A673 (cell line): Measurements from ENCODE around the gene B3GNT3. TPM values are rescaled to one million over a fixed set of nuclear protein-coding genes. Genes with fewer than 3 reads are reported as not detected.
A peak's percentile ranks its signal among the peaks of the same experiment; 100 is the strongest.

Experiments
- Bru-seq: library from RNA; stranded (reverse); fragments of 400-500 nt; gene quantifications from one replicate; lab custom pipeline; 2021; lab: Mats Ljungman, UMichigan
- BruChase-seq, 2 experiments: library from RNA; stranded (reverse); fragments of 400-500 nt; gene quantifications; one replicate each; lab custom pipeline; 2021; lab: Mats Ljungman, UMichigan
- BruUV-seq: library from RNA; stranded (reverse); fragments of 400-500 nt; replicated peaks from 2 replicates; lab custom pipeline; 2021; lab: Mats Ljungman, UMichigan
- CTCF ChIA-PET: fragments of 300-600 bp; sonication (Branson Sonifier 250); formaldehyde crosslinking; loops from one replicate; lab custom pipeline; 2022; ENCODE audit warnings: antibody characterized with exemption; lab: Charles Lee
- POLR2A ChIA-PET: fragments of 300-600 bp; sonication (Branson Sonifier 250); formaldehyde crosslinking; loops from one replicate; lab custom pipeline; 2022; ENCODE audit warnings: antibody characterized with exemption; ENCODE audit not compliant: low non-redundant PET; lab: Charles Lee
- DNase-seq: peaks from one replicate; pipeline ENCODE4 v3.0.0-alpha.2; 2015; ENCODE audit warnings: low spot score
- H3K27ac ChIP-seq: fragments of 200-600 bp; sonication (generic); 2 replicates; pipeline ENCODE4 v1.5.1; 2016; ENCODE audit warnings: mixed run types, low read depth, mild to moderate bottlenecking, mixed read lengths, antibody characterized with exemption, low read length; ENCODE audit not compliant: poor library complexity, severe bottlenecking
- H3K27me3 ChIP-seq: fragments of 200-600 bp; sonication (generic); replicated peaks from 2 replicates; pipeline ENCODE4 v1.6.1; 2017; ENCODE audit warnings: mixed run types, low read depth, mild to moderate bottlenecking, mixed read lengths, antibody characterized with exemption, low read length; ENCODE audit not compliant: insufficient read depth, poor library complexity
- H3K36me3 ChIP-seq: fragments of 200-600 bp; sonication (generic); 2 replicates; pipeline ENCODE4 v1.6.1; 2016; ENCODE audit warnings: mixed run types, mild to moderate bottlenecking, mixed read lengths, antibody characterized with exemption, low read length; ENCODE audit not compliant: insufficient read depth, poor library complexity, severe bottlenecking
- H3K4me1 ChIP-seq: fragments of 200-600 bp; sonication (generic); 2 replicates; pipeline ENCODE4 v1.6.1; 2017; ENCODE audit warnings: mixed run types, mild to moderate bottlenecking, mixed read lengths, antibody characterized with exemption, low read length; ENCODE audit not compliant: insufficient read depth, poor library complexity, severe bottlenecking
- H3K4me3 ChIP-seq: fragments of 200-600 bp; sonication (generic); 2 replicates; pipeline ENCODE4 v1.5.1; 2016; ENCODE audit warnings: low read depth, mixed run types, mild to moderate bottlenecking, mixed read lengths, low read length; ENCODE audit not compliant: poor library complexity, severe bottlenecking
- H3K9me3 ChIP-seq: fragments of 200-600 bp; sonication (generic); 2 replicates; pipeline ENCODE4 v1.6.1; 2016; ENCODE audit warnings: mixed run types, low read depth, mild to moderate bottlenecking, mixed read lengths, antibody characterized with exemption, low read length; ENCODE audit not compliant: poor library complexity, severe bottlenecking
- EZH2 ChIP-seq: fragments of 200-600 bp; sonication (generic); IDR thresholded peaks from 2 replicates; pipeline ENCODE4 v1.6.1; 2017; ENCODE audit warnings: borderline replicate concordance, low read depth, mild to moderate bottlenecking, mixed read lengths, antibody characterized with exemption, low read length; ENCODE audit not compliant: poor library complexity, severe bottlenecking
- intact Hi-C: fragments of 100-400 bp; cut with micrococcal nuclease; formaldehyde crosslinking; loops from one replicate; pipeline ENCODE4 v1.10.0; 2022; ENCODE audit not compliant: unreplicated experiment
- long read RNA-seq: library from polyadenylated mRNA; stranded (forward); transcript quantifications from one replicate; pipeline ENCODE4 v2.0.0, GENCODE V29; 2022
- total RNA-seq: library from RNA; stranded (reverse); gene quantifications from 2 replicates; pipeline ENCODE4 v1.2.3, GENCODE V29; 2021
- TF ChIP-seq, protein P1 (sequence below): fragments of 300-800, 200-600 bp; sonication (generic); conservative IDR thresholded peaks from 2 replicates; pipeline ENCODE4 v1.5.1; 2017; ENCODE audit warnings: low read depth, mild to moderate bottlenecking, antibody characterized with exemption, low read length, moderate library complexity, mixed read lengths

The B3GNT3 gene, protein sequence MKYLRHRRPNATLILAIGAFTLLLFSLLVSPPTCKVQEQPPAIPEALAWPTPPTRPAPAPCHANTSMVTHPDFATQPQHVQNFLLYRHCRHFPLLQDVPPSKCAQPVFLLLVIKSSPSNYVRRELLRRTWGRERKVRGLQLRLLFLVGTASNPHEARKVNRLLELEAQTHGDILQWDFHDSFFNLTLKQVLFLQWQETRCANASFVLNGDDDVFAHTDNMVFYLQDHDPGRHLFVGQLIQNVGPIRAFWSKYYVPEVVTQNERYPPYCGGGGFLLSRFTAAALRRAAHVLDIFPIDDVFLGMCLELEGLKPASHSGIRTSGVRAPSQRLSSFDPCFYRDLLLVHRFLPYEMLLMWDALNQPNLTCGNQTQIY
- total RNA-seq (not detected in 2 replicates), Bru-seq, nascent RNA (not detected), BruChase-seq, experiment 1, labeled RNA remaining after a 2-hour chase (not detected), BruChase-seq, experiment 2, labeled RNA remaining after a 6-hour chase (not detected)
- long read RNA-seq = 0 reads

DNA sequence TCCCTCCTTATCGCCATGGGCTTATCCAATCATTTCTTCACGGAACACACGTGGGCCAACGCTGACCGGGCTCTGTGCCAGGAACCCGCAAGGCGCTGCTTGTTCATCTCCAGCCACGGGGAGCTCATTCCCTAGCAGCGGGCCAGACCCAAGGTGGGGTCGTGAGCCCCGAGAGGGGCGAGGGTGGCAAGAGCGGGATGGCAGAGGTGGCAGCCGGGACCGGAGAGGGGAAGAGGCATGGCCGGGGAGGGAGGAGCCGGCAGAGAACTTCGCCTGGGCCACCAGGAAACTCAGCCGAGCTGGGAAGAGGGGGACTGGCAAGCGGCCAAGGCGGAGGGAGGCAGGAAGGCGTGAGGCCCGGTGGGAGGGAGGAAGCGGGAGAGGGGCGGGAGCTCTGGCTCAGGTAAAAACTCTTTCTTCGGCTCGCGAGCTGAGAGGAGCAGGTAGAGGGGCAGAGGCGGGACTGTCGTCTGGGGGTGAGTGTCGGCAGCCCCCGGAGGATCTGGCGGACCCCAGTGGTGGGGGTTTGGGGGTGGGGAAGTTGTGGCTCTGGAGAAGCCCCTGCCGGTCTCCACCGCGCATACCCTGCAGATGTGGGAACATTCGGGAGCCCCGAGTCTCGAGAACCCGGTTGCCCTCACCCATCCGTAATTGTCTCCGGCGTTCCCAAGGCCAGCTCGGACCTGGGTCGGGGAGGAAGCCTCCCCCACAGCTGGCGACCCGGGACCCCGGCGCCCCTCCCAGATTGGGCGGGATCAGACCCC, at the start of gene B3GNT3:
TSS of gene B3GNT3 (plus strand) at position 408 of the 764 bp plus-strand sequence. CDS start 12,670 bp downstream, outside the sequence.
- ChIA-PET CTCF (no interaction called here), POLR2A (no interaction called here)
- TF ChIP-seq, protein P1, sequence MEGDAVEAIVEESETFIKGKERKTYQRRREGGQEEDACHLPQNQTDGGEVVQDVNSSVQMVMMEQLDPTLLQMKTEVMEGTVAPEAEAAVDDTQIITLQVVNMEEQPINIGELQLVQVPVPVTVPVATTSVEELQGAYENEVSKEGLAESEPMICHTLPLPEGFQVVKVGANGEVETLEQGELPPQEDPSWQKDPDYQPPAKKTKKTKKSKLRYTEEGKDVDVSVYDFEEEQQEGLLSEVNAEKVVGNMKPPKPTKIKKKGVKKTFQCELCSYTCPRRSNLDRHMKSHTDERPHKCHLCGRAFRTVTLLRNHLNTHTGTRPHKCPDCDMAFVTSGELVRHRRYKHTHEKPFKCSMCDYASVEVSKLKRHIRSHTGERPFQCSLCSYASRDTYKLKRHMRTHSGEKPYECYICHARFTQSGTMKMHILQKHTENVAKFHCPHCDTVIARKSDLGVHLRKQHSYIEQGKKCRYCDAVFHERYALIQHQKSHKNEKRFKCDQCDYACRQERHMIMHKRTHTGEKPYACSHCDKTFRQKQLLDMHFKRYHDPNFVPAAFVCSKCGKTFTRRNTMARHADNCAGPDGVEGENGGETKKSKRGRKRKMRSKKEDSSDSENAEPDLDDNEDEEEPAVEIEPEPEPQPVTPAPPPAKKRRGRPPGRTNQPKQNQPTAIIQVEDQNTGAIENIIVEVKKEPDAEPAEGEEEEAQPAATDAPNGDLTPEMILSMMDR = no peak
- TF ChIP-seq EZH2 = no peak
- Histone ChIP-seq H3K4me3 (peak within 1 kb of the TSS; percentile 19), H3K4me1 (peaks cover 26% of the 10 kb centered on the region), H3K27me3 (peaks cover 17% of the 10 kb centered on the region), H3K27ac (no peak within 1 kb of the TSS), H3K9me3 (no peaks in the 10 kb centered on the region), H3K36me3 (no peaks in the 10 kb centered on the region)
- intact Hi-C loops = loop anchor here (10.0 kb wide), 1 partner anchor 60 kb away; the partner anchor contains the start of gene RPL18A
- peak; percentile 69 for DNase-seq
- no TSS peak for BruUV-seq

DNA sequence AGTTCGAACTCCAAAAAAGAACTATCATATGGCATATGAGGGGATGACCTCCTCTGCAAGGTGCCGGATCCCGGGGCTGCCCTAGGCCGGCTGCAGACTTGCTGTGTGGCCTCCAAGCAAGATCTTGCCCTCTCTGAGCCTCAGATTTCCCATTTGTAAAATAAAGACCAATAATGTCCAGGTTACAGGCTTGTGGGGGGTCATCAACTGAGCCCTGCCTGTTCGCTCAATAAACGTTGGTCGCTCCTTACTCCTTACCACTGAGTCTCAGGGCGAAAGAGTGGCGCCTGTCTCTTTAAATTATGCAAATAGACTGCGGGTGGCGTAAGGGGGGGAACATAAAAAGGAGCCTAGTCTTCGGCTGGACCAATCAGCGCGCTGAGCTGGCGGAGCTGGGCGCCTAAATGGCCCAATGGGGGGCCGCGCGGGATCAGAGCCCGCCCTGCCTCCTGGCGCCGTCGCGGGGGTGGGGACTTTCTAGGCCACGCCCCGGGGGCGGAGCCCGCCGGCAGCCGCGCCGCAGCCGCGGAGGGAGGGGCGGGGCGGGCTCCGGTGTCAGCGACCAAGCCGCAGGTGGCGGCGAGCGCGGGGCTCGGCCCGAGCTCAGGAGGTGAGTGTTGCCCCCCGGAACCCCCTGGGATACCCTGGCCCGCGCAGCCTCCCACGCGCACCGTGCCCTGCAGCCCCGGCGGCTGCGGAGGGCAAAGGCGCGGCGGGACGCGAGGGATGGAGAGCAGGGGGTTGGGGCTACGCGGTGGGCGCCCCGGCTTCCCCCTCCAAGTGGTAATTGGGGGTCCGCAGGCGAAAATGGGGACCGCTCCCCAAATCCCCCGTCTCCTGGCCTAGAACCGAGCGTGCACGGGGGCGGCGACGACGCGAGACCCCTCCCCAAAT, 47.5 kb upstream of the B3GNT3 start:
- Histone ChIP-seq H3K27ac (no peak overlapping the region), H3K9me3 (no peaks in the 10 kb centered on the region), H3K27me3 (no peaks in the 10 kb centered on the region), H3K4me1 (no peaks in the 10 kb centered on the region), H3K36me3 (no peaks in the 10 kb centered on the region), H3K4me3 (peak overlapping the region; percentile 64)
- intact Hi-C loops = no loop called here
- TF ChIP-seq, protein P1 = no peak
- TF ChIP-seq EZH2 = no peak
- ChIA-PET CTCF (interaction anchor here (0.7 kb wide), 1 partner anchor 198 kb away, joined by 3 read pairs; no protein-coding TSS in a partner anchor), POLR2A (no interaction called here)
- DNase-seq = peak; percentile 96
- no TSS peak for BruUV-seq
